OCI-LY3 (cell line): Measurements from ENCODE around the gene FAM120A.

Experiments used
- EZH2phosphoT487 ChIP-seq: fragments of 200-600 bp; shearing (Covaris generic); IDR thresholded peaks from 2 replicates; pipeline ENCODE4 v1.6.1; 2018; ENCODE audit warnings: antibody characterized with exemption, mixed run types, low read depth
- TF ChIP-seq, protein P1 (sequence below): fragments of 200-600, 300-600 bp; sonication (generic); IDR thresholded peaks from 2 replicates; pipeline ENCODE4 v1.5.1; 2014; ENCODE audit warnings: antibody characterized with exemption, low read length, low read depth

DNA sequence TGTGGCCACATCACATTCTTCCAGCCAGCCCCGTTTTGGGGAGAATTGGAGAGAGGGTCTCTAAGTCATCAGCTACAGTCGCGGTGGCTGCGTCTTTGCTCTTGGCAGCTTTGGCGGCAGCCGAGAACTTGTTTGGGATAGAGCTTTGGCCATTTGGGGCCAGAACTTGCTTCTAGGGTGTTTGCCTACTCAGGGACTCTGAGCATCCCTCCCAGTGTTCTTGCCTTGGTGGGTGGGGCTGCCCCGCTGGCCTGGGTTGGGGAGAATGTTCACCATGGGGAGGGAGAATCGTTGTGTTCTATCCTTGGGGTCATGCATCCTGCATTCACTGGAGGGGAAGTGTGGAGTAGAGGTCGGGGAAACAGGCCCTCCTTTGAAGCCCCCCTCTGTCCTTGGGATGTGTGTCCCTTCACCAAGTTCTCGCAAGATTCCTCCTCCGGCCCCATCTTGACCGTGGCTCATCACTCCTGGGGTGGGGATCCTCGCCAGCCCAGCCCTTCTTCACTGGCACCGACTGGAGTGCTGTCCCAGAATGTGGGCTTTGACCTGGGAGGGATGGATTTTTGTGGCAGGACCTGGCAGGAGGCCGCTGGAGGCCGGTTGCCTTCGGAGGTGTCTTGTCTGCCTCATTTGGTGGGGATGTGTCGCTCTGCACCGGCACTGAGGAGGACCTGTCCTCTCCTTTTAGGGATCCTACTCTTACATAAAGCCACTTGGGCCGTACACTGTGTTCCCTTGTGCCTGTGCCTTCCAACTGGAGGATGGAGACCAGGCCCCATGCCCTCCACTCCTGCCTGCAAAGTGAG is 128.4 kb downstream of the FAM120A start:
- TF ChIP-seq, protein P1, sequence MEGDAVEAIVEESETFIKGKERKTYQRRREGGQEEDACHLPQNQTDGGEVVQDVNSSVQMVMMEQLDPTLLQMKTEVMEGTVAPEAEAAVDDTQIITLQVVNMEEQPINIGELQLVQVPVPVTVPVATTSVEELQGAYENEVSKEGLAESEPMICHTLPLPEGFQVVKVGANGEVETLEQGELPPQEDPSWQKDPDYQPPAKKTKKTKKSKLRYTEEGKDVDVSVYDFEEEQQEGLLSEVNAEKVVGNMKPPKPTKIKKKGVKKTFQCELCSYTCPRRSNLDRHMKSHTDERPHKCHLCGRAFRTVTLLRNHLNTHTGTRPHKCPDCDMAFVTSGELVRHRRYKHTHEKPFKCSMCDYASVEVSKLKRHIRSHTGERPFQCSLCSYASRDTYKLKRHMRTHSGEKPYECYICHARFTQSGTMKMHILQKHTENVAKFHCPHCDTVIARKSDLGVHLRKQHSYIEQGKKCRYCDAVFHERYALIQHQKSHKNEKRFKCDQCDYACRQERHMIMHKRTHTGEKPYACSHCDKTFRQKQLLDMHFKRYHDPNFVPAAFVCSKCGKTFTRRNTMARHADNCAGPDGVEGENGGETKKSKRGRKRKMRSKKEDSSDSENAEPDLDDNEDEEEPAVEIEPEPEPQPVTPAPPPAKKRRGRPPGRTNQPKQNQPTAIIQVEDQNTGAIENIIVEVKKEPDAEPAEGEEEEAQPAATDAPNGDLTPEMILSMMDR = no peak
- TF ChIP-seq EZH2phosphoT487 = no peak
